Measurements from ENCODE around the gene IFIT3. TPM values are rescaled to one million over a fixed set of nuclear protein-coding genes. Genes with fewer than 3 reads are reported as not detected.

IFIT3 gene
- total RNA-seq, 1 donor from 2014 or later, result 1.8 TPM

- H3K36me3 Mint-ChIP-seq (ENCODE audit: low read depth), result peaks cover 6% of the 10 kb centered on the region
- H3K9me3 Mint-ChIP-seq, result peaks cover 11% of the 10 kb centered on the region
- peak within 1 kb of the TSS; percentile 38 for H3K4me3 Mint-ChIP-seq
Observed at GRCh38 chr10:89301721-89302445, 25.9 kb upstream of the IFIT3 start, which contains the start of gene IFIT2. Gene IFIT2 (plus strand): TSS chr10:89302046. CDS start chr10:89302124, 78 bp downstream.

GRCh38 chr10:89302625-89303024 is 25.2 kb upstream of the IFIT3 start:
- H3K27me3 Mint-ChIP-seq (ENCODE audit: low read depth), result no peaks in the 10 kb centered on the region
- TF ChIP-seq CTCF (conservative IDR thresholded peaks at IDR 0.05), result no peak
- peaks cover 11% of the 10 kb centered on the region for H3K9me3 Mint-ChIP-seq
- H3K4me3 Mint-ChIP-seq, result no peak overlapping the region
- no peak overlapping the region for H3K27ac Mint-ChIP-seq (ENCODE audit: unreplicated experiment)
- peaks cover 6% of the 10 kb centered on the region for H3K36me3 Mint-ChIP-seq (ENCODE audit: low read depth)
- no peak for DNase-seq (ENCODE audit: low read depth, low spot score)
- H3K4me1 Mint-ChIP-seq, result peaks cover 20% of the 10 kb centered on the region

More at GRCh38 chr10:89301721-89302445, 25.9 kb upstream of the IFIT3 start, which contains the start of gene IFIT2:
- H3K27ac Mint-ChIP-seq (ENCODE audit: unreplicated experiment), result peak within 1 kb of the TSS; percentile 63
- no peak for TF ChIP-seq CTCF (conservative IDR thresholded peaks at IDR 0.05)
- no peaks in the 10 kb centered on the region for H3K27me3 Mint-ChIP-seq (ENCODE audit: low read depth)
- H3K4me1 Mint-ChIP-seq, result peaks cover 20% of the 10 kb centered on the region
- DNase-seq (ENCODE audit: low read depth, low spot score), result no peak

GRCh38 chr10:89303161-89303560 is 24.6 kb upstream of the IFIT3 start:
- H3K27ac Mint-ChIP-seq (ENCODE audit: unreplicated experiment), result no peak overlapping the region
- no peak for DNase-seq (ENCODE audit: low read depth, low spot score)
- TF ChIP-seq CTCF (conservative IDR thresholded peaks at IDR 0.05), result no peak
- no peak overlapping the region for H3K4me3 Mint-ChIP-seq
- H3K36me3 Mint-ChIP-seq (ENCODE audit: low read depth), result peaks cover 6% of the 10 kb centered on the region
- no peaks in the 10 kb centered on the region for H3K27me3 Mint-ChIP-seq (ENCODE audit: low read depth)
- H3K4me1 Mint-ChIP-seq, result peaks cover 20% of the 10 kb centered on the region
- H3K9me3 Mint-ChIP-seq, result peaks cover 11% of the 10 kb centered on the region

GRCh38 chr10:89304026-89304425 is 23.8 kb upstream of the IFIT3 start:
- Mint-ChIP-seq H3K27me3 (ENCODE audit: low read depth) (no peaks in the 10 kb centered on the region), H3K36me3 (ENCODE audit: low read depth) (peaks cover 3% of the 10 kb centered on the region), H3K9me3 (peaks cover 8% of the 10 kb centered on the region), H3K4me1 (peaks cover 20% of the 10 kb centered on the region), H3K4me3 (no peak overlapping the region), H3K27ac (ENCODE audit: unreplicated experiment) (no peak overlapping the region)
- no peak for DNase-seq (ENCODE audit: low read depth, low spot score)
- TF ChIP-seq CTCF (conservative IDR thresholded peaks at IDR 0.05), result no peak

GRCh38 chr10:89304446-89304845 is 23.4 kb upstream of the IFIT3 start:
- TF ChIP-seq CTCF (conservative IDR thresholded peaks at IDR 0.05), result no peak
- Mint-ChIP-seq H3K4me1 (peaks cover 20% of the 10 kb centered on the region), H3K27ac (ENCODE audit: unreplicated experiment) (no peak overlapping the region), H3K36me3 (ENCODE audit: low read depth) (peaks cover under 1% of the 10 kb centered on the region), H3K9me3 (peaks cover 5% of the 10 kb centered on the region), H3K4me3 (no peak overlapping the region), H3K27me3 (ENCODE audit: low read depth) (no peaks in the 10 kb centered on the region)
- no peak for DNase-seq (ENCODE audit: low read depth, low spot score)
